GM19397 (cell line): ENCODE measurements around the gene PARP12.
A peak's percentile ranks its signal among the peaks of the same experiment; 100 is the strongest.

Experiments
- ATAC-seq: cut with Tn5 transposase; IDR thresholded peaks from one replicate; pipeline ENCODE4 v1.9.1; 2021; ENCODE audit warnings: mild to moderate bottlenecking, moderate library complexity; ENCODE audit not compliant: unreplicated experiment

PARP12 gene

GRCh38 chr7:140060243-140060630 is 2.5 kb downstream of the PARP12 start:
- ATAC-seq, result no peak

- no peak for ATAC-seq
Observed at GRCh38 chr7:140059273-140060242, 3.2 kb downstream of the PARP12 start.

GRCh38 chr7:140058517-140058916 is 4.2 kb downstream of the PARP12 start:
- no peak for ATAC-seq

DNA sequence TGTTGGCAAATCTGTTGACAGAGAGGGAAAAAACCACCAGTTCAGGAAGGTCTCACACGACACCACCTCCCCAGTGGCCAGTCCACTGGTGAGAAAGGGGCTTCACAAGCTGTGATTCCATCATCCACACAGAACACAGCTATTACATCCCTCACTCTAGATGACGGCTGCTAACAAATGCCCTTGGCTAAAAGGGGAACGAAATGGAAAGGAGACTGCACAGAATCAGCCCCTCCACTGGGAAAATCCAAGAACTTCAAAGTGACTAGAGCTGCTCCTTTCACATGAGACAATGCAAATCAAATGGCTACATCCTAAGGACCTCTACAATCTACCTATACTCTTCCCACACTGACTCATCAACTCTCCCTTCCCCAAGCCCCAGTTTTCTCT is 5.6 kb downstream of the PARP12 start:
- no peak for ATAC-seq

- ATAC-seq, result no peak
Observed at GRCh38 chr7:140056431-140057142, 6.2 kb downstream of the PARP12 start.

GRCh38 chr7:140055833-140056232 is 6.9 kb downstream of the PARP12 start:
- no peak for ATAC-seq

DNA sequence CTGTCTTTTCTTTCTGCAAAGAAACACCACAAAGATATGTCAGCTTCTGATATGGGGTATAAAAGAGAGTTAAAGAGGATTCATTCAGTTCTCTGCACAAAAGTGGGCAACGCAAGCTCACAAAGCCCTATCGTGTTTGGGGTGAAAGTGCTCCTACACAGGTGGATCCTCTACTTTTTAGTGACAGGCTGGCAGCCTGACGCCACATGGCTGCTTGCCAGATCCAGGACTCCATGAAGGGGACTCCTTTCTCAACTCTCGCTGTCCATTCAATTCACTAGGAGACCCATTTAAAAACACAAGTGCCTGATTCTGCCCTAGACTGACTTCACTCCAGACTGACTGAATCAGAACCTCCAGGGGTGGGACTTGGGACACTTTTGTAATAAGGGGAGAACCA is 8.0 kb downstream of the PARP12 start:
- no peak for ATAC-seq

- ATAC-seq, result peak; percentile 83
Observed at GRCh38 chr7:140053812-140054539, 8.8 kb downstream of the PARP12 start.

GRCh38 chr7:140051820-140052219 is 10.9 kb downstream of the PARP12 start:
- no peak for ATAC-seq

DNA sequence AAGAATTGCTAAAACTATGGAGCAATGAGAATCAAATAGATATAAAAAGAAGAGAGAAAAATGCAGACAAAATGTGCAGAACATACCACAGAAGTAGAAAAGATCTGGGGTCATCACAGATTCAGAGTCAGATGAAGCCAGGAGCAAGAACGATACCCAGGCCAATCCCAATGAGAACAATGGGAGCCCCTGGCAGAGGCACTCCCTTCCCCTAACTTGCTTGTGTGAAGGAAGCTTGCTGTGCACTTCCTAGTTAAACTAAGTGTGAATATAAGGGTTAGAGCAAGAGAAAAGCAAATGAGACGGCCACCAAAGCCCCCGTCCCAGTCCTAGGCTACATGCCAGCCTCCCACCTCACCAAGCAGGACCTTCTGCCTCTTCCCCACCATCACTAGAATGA is 12.7 kb downstream of the PARP12 start:
- no peak for ATAC-seq

DNA sequence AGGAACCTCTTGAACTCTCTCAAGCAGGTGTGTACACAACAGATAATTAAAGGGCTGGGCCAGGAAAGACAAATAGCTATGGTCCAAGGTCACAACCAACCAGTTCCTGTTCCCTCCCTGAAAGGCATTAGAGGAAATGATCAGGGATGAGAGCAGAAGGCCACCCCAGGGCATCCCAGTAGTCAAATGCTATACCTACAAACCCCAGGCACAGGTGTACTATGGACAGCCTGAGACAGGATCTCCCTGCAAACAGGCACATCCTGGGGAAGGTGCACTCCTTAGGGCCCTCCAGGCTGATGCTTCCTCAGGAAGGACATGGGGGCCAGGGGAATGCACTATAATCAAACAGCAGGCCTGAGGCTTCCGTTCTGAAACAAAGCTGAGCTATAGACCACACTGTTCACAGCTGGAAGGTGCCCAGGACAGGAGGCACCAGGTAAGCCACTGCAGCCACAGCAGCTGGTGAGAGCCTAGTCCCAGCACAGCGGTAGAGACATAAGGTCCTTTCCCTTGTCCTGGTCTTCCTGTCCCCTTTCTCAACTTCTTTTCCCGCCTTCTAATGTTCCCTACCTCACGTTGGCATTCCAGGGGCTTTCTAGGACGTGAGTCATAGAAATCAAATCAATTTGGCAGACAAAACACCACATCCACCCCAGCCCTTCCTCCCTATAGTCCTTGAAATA is 13.3 kb downstream of the PARP12 start:
- no peak for ATAC-seq

DNA sequence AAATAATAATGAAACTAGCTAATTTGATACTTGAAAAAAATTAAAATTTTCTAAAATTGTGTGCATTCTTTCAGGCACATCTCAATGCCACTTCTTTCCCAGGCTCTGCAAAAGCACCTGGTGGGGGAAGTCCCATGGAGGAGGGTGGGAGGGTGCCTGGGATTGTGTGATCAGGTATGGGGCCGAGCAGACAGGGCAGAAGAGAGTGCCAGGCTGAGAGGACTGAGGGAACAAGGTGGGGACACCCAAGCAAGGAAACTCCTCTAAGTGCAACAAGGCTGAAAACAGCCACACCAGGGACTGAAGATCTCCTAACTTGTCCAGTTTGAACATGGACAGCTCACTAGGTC is 13.8 kb downstream of the PARP12 start:
- no peak for ATAC-seq

DNA sequence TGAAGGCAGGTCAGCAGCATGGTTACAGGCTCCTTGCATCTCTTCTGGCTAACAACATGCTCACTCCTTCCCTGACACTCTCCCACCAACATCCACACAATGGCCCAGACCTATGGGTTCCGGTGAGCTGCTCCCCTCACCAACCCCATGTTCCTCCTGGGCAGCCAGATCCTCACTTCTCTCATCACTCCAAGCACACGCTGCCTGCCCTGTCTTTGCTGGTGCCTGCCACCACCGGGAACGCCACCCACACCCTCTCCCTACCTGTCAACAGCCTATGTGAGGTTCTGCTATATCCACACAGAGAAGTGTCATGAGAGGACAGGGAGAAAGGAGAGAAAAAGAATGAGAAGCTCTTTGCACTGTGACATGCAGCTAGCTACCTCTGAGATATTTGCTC is 14.6 kb downstream of the PARP12 start:
- no peak for ATAC-seq

DNA sequence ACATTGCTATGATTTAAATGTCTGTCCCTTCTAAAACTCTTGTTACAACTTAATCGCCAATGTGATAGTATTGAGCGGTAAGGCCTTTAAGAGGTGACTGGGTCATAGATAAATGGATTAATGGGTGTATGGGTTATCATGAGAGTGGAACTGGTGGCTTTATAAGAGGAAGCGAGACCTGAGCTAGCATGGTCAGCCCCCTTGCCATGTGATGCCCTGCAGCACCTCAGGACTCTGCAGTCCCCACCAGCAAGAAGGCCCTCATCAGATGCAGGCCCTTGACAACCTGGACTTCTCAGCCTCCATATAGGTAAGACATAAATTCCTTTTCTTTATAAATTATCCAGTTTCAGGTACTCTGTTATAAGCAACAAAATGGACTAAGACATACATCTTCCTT is 15.6 kb downstream of the PARP12 start:
- ATAC-seq, result no peak

- ATAC-seq, result no peak
Observed at GRCh38 chr7:140045697-140046096, 17.1 kb downstream of the PARP12 start.

DNA sequence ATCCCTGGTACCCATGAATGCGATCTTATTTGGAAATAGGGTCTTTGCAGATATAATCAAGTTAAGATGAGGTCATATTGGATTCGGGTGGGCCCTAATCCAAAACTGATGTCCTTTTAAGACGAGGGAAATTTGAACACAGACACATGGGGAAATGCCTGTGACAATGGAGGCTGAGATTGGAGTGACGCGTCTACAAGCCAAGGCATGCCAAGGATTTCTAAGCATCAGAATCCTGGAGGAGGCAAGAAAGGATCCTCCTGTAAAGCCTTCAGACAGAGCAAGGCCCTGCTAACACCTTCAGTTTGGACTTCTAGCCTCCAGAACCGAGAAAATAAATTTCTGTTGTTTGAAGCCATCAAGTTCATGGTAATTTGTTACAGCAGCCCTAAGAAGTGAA is 18.5 kb downstream of the PARP12 start:
- no peak for ATAC-seq

DNA sequence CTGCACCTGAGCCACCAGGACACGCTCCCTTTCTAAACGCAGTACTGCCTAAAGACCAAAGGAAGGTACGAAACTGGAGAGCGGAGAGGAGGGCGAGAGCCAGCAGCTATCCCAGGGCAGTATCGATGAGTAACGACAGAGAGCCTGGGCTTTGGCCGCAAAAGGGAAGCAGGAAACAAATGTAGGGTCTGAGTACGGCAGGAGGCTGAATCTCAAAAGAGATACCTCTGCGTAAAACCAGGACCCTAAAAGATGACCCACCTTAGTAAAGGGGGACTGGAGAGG is 20.4 kb downstream of the PARP12 start:
- no peak for ATAC-seq

GRCh38 chr7:140041659-140042385 is 20.9 kb downstream of the PARP12 start:
- no peak for ATAC-seq

DNA sequence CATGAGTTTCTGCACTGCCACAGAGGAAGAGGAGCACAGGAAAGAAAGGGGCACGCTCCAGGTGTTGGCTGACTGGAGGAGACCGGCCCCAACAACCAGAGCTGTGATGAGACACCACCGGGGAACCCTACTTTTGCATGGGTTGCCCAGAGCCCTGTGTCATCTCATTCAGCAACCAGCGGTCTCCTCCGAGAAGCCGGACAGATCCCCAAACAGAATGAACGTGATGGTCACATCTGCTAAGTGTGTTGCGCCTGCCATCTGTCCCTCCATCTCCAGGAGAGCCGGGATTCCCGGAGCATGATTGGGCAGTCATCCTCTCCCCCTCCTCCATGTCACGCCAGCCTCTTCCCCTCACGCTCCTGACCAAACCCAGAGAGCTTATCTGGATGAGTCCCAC is 22.9 kb downstream of the PARP12 start:
- no peak for ATAC-seq

DNA sequence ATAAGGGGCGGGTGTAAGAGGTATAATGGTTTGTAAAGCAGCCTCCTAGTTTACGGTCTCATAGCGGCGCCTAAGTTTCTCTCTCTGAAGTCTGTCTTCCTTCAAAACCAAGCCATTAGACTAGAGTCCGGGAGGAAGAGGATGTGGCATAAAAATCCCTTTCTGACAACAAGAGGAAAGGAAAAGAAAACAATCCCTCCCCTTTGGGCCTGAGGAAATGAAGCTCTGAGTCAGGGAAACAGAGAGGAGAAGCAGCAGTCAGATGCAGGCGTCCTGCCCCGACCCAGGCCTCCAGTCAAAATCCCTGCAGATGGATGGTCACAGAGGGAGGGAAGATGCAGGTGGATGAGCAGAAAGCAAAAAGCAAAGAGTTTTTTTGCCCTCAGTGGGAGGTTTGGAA is 23.7 kb downstream of the PARP12 start:
- ATAC-seq, result no peak
